GM21447 (cell line): ENCODE measurements around the gene MS4A15.

Source experiments
- ATAC-seq: cut with Tn5 transposase; IDR thresholded peaks from one replicate; pipeline ENCODE4 v1.9.1; 2021; ENCODE audit not compliant: unreplicated experiment

The MS4A15 gene

GRCh38 chr11:60776167-60776566 is 19.5 kb downstream of the MS4A15 start:
- no peak for ATAC-seq

GRCh38 chr11:60777106-60777505 is 20.4 kb downstream of the MS4A15 start:
- ATAC-seq: no peak

DNA sequence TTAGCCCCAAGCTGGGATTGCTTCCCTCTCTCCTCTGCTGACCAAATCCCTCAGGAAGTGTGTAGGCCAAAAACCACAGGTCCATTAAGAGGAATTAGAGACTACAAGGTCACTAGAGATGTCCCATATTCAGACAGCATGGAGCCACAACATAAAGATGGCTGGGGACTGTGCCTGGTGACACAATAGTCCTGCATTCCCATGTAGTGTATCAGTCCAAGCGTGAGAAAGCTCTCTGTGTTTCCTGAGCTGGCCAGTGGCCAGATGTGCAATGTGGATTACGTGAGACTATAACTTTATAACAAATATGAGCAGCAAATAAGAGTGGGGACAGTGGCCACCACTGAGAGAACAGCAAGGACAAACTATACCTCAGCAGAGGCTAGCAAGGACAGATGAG is 20.9 kb downstream of the MS4A15 start:
- ATAC-seq: no peak

DNA sequence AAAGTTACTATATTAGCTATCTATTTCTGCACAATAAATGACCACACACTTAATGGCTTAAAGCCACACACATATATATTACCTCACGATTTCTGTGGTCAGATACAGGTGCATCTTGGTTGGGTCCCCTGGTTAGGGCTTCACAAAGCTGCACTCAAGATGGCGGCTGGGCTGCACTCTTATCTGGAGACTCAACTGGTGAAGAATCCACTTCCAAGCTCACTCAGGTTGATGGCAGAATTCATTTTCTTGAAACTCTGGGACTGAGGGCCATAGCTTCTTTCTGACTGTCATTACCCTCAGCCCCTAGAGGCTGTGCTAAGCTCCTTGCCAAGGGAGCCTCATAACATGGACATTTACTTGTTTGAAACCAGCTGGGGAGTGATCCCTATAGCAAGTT is 23.4 kb downstream of the MS4A15 start:
- no peak for ATAC-seq

DNA sequence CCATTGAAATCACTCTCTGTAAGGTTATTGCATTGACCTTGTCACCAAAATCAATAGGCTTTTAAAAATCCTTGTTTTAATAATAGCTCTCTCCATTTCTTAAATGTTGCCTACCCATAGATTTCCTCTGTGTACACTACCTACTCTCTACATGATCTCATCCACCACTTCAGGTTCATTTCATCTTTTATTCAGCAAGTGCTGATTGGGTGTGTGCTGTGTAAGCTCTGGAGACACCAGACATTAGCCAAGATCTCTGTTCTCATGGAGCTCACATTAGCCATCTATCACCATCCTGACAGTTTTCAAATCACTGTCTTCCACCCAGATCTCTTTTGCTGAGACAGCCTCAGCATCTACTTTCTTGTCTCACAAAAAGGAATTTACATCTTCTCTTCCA is 24.1 kb downstream of the MS4A15 start:
- ATAC-seq: no peak

- ATAC-seq: no peak
Measured at GRCh38 chr11:60781286-60781980, 24.8 kb downstream of the MS4A15 start.

DNA sequence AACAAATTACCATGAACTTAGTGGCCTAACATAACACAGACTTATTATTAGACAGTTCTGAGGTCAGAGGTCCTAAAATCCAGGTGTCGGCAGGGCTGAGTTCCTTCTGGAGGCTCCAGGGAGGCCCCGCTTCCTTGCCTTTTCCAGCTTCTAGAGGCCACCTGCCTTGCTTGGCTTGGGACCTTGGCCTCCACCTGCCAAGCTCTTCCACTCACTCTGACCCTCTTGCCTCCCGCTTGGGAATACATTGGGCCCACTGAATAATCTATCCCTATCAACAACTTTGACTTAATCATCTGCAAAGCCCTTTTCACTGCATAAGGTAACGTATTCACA is 25.3 kb downstream of the MS4A15 start:
- no peak for ATAC-seq

GRCh38 chr11:60782393-60783140 is 25.9 kb downstream of the MS4A15 start:
- ATAC-seq: no peak

DNA sequence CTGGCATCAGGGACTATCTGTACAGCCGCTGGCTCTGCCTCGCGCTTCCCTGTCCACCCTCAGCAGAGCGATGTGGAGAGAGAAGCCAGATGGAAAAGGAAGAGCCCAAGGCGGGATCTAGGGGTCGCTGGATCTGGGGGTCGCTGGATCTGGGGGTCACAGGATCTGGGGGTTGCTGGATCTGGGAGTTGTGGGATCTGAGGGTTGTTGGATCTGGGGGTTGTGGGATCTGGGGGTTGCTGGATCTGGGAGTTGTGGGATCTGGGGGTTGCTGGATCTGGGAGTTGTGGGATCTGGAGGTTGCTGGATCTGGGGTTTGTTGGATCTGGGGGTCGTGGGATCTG is 26.4 kb downstream of the MS4A15 start:
- ATAC-seq: no peak

DNA sequence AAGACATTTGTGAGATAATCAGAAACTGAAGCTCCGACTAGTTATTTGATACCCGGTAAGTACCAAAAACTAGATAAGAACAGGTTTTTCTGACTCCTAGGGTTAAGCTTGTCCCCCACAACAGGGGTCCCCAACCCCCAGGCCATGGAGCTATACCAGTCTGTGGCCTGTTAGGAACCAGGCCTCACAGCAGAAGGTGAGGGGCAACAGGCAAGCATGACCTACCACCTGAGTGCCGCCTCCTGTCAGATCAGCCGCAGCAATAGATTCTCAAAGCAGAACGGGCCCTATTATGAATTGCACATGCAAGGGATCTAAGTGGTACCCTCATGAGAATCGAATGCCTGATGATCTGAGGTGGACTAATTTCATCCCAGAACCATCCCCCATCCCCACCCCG is 27.2 kb downstream of the MS4A15 start:
- no peak for ATAC-seq

GRCh38 chr11:60785136-60785535 is 28.5 kb downstream of the MS4A15 start, which contains the start of gene MS4A10:
Gene MS4A10, plus strand, starts transcription at chr11:60785333. Its CDS starts 5,003 bp downstream, at chr11:60790336.
- no peak for ATAC-seq

- no peak for ATAC-seq
Measured at GRCh38 chr11:60785806-60786361, 29.2 kb downstream of the MS4A15 start.

DNA sequence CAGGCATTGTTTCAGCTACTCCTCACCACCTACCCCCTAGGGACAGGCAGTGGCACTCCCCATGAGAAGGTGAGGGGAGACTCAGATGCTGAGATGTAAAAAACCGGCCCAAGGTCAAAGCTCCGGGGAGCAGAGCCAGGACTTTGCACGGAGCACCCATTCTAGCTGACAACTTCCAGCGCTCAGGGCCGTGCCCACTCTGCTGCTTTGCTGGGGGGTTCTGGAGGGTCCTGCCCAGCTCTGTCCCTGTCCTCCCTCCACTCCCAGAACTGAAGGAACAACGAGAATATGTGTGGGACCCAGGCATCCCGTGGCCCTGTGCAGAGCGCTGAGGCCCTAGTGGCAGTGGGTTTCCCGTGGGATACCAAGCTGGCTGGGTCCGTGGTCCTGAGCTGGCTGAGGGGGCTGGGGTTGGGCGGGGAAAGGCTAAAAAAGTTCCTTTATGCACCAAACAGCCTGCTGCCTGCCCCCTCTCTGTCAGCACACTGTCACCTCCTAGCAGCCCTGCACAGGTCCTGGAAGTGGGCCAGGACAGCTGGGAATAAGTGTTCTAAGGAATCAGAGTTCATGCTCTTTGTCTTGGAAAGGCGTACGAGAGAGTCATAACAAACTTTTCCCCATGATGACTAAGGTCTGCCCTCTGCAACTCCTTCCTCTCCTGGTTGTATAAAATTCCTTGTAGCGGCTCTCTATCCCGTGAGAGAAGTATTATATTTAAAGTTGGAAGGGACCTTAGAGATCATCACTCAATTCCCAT is 30.3 kb downstream of the MS4A15 start:
- ATAC-seq: no peak

GRCh38 chr11:60788401-60789125 is 31.9 kb downstream of the MS4A15 start:
- ATAC-seq: no peak

- no peak for ATAC-seq
Measured at GRCh38 chr11:60790726-60791125, 34.1 kb downstream of the MS4A15 start.

- no peak for ATAC-seq
Measured at GRCh38 chr11:60791153-60791933, 34.7 kb downstream of the MS4A15 start.

- ATAC-seq: no peak
Measured at GRCh38 chr11:60792521-60792920, 35.9 kb downstream of the MS4A15 start.

GRCh38 chr11:60795291-60795690 is 38.6 kb downstream of the MS4A15 start:
- no peak for ATAC-seq

DNA sequence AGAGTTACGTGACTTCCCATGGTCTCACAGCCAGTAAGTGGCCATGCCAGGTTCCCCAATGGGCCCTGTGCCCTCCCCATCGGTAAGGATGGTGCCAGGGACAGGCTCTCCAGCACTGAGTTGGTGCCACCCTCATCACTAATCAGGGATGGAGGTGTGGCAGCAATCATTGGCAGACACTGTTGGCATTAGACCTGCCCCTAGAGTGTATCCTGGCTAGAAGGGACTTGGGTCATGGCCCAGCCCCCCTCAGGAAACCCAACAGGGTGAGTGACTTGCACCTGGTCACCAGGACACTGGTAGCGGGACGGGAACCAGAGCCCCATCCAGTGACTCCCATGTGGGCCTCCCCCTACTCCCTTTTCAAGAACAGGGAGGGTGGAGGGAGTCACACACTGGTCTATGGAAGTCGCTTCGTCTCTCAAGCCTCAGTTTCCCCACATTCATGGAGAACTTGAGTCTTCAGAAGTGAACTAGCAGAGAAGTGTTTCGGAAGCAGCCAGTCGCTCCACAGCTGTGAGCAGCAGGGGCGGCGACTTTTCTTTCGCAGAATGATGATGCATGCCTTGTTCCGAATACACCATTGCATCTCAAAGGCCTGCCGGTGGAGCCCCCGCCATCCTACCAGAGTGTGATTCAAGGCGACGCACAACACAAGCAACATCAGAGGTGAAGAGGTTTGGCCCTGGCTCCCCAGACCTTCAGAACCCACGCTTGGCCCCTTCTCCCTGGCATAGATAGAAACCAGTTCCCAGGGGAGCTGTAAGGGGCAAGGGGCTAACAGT is 41.4 kb downstream of the MS4A15 start:
- ATAC-seq: no peak

- no peak for ATAC-seq
Measured at GRCh38 chr11:60798631-60799030, 42.0 kb downstream of the MS4A15 start.
